WERI-Rb-1 (cell line): ENCODE measurements around the gene SMIM28.

Experiments
- DNase-seq: peaks from one replicate; pipeline ENCODE4 v3.0.0-alpha.2; 2020
- H3K27ac ChIP-seq: fragments of 250-450 bp; sonication (Bioruptor Pico); 2 replicates; pipeline ENCODE4 v1.5.1; 2020; ENCODE audit warnings: mild to moderate bottlenecking, moderate library complexity
- H3K27me3 ChIP-seq: fragments of 250-450 bp; sonication (Bioruptor Pico); 2 replicates; pipeline ENCODE4 v1.5.1; 2021; ENCODE audit warnings: mild to moderate bottlenecking, low read depth, moderate library complexity; ENCODE audit not compliant: insufficient read depth, severe bottlenecking
- H3K36me3 ChIP-seq: fragments of 250-450 bp; sonication (Bioruptor Pico); 2 replicates; pipeline ENCODE4 v1.5.1; 2020; ENCODE audit warnings: mild to moderate bottlenecking, moderate library complexity
- H3K4me3 ChIP-seq: 2 replicates; pipeline ENCODE4 v1.5.1; 2011; ENCODE audit warnings: low read depth, mild to moderate bottlenecking, control low read depth, low read length
- H3K9me3 ChIP-seq: fragments of 250-450 bp; sonication (Bioruptor Pico); 2 replicates; pipeline ENCODE4 v1.5.1; 2021; ENCODE audit warnings: mild to moderate bottlenecking, moderate library complexity; ENCODE audit not compliant: severe bottlenecking
- CTCF ChIP-seq: IDR thresholded peaks from 2 replicates; pipeline ENCODE4 v1.5.1; 2011; ENCODE audit warnings: low read depth, mild to moderate bottlenecking, control low read depth, inconsistent platforms, low read length

Gene SMIM28

GRCh38 chr6:138415125-138415524 lies 37.4 kb downstream of the SMIM28 start:
- H3K27ac ChIP-seq, result no peak overlapping the region
- TF ChIP-seq CTCF, result no peak
- no peak for DNase-seq
- peaks cover 32% of the 10 kb centered on the region for H3K36me3 ChIP-seq
- H3K9me3 ChIP-seq, result no peaks in the 10 kb centered on the region
- no peak overlapping the region for H3K4me3 ChIP-seq
- H3K27me3 ChIP-seq, result no peaks in the 10 kb centered on the region

- Histone ChIP-seq H3K36me3 (peaks cover 28% of the 10 kb centered on the region), H3K4me3 (no peak overlapping the region)
These were observed 38.5 kb downstream of the SMIM28 start for GRCh38 chr6:138416206-138416605.

GRCh38 chr6:138417493-138418117 lies 39.9 kb downstream of the SMIM28 start:
- Histone ChIP-seq H3K27ac (no peak overlapping the region), H3K9me3 (no peaks in the 10 kb centered on the region), H3K4me3 (no peak overlapping the region), H3K27me3 (no peaks in the 10 kb centered on the region), H3K36me3 (peaks cover 27% of the 10 kb centered on the region)
- no peak for TF ChIP-seq CTCF
- DNase-seq, result no peak

More at GRCh38 chr6:138416206-138416605, 38.5 kb downstream of the SMIM28 start:
- TF ChIP-seq CTCF, result no peak
- no peaks in the 10 kb centered on the region for H3K27me3 ChIP-seq
- no peak overlapping the region for H3K27ac ChIP-seq
- DNase-seq, result no peak
- no peaks in the 10 kb centered on the region for H3K9me3 ChIP-seq

GRCh38 chr6:138418118-138418742 lies 40.5 kb downstream of the SMIM28 start:
- no peaks in the 10 kb centered on the region for H3K27me3 ChIP-seq
- no peak overlapping the region for H3K27ac ChIP-seq
- no peak for TF ChIP-seq CTCF
- H3K36me3 ChIP-seq, result peaks cover 26% of the 10 kb centered on the region
- no peaks in the 10 kb centered on the region for H3K9me3 ChIP-seq
- H3K4me3 ChIP-seq, result no peak overlapping the region
- no peak for DNase-seq

- Histone ChIP-seq H3K27me3 (no peaks in the 10 kb centered on the region), H3K9me3 (no peaks in the 10 kb centered on the region), H3K4me3 (no peak overlapping the region), H3K27ac (no peak overlapping the region), H3K36me3 (peaks cover 32% of the 10 kb centered on the region)
- DNase-seq, result no peak
- no peak for TF ChIP-seq CTCF
These were observed 42.1 kb downstream of the SMIM28 start for GRCh38 chr6:138419766-138420165.
